HG03432 (cell line): ENCODE results near the gene KISS1R.
A peak's percentile ranks its signal among the peaks of the same experiment; 100 is the strongest.

Source experiments
- ATAC-seq: cut with Tn5 transposase; IDR thresholded peaks from one replicate; pipeline ENCODE4 v1.9.1; 2021; ENCODE audit warnings: mild to moderate bottlenecking, moderate library complexity; ENCODE audit not compliant: unreplicated experiment

The KISS1R gene

DNA sequence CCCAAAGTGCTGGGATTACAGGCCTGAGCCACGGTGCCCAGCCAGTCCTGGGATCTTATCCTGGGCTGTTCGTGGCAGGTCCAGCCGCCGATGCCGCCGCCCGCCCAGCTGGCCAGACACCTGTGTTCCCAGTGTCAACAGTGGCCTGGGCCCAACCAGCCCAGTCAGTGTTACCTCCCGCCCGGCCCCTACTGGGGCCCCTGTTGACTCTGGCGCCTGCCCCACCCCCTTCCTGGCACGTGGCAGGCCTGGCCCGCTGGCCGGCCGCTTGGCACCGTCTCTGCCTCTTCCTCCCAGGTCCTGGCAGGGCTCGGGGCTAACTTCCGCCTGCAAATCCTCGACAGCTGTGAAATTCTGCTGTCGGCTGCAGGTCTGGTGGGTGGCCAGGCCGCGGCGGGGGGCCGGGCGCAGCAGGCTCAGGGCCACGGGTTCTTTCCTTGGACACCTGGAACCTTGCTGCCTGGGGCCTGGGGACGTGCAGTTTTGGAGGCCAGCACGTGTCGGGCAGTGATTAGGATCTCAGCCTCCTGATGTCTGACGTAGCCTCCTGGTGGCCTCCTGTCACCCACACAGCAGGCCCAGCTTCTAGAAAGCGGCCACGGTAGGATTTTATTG, 17.8 kb downstream of the KISS1R start:
- no peak for ATAC-seq

DNA sequence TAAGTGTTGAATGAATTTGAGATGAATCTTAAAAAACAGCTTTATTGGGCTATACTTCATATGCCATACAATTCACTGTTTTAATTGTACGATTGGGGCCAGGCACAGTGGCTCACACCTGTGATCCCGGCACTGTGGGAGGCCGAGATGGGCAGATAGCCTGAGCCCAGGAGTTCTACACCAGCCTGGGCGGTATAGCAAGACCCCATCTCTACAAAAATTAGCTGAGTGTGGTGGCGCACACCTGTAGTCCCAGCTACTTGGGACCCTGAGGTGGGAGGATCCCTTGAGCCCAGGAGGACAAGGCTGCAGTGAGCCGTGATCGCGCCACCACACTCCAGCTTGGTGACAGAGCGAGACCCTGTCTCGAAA, 19.0 kb downstream of the KISS1R start:
- no peak for ATAC-seq

DNA sequence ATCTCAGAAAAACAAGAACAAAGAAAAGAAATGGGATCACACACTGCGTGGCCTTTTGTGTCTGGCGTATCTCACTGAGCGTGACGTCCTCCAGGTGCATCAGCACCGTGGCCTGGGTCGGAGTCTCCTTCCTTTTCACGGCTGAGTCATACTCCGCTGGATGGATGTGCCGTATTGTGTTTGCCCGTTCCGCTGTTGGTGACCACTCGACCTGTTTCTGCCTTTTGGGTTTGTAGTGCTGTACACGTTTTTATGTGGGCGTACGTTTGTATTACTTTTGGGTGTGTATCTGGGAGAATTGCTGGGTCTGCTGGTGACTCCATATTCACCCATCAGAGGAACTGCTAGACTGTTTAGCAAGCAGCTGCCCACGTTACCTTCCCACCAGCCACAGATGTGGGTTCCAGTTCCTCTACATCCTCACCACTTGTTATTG, 20.1 kb downstream of the KISS1R start:
- no peak for ATAC-seq

DNA sequence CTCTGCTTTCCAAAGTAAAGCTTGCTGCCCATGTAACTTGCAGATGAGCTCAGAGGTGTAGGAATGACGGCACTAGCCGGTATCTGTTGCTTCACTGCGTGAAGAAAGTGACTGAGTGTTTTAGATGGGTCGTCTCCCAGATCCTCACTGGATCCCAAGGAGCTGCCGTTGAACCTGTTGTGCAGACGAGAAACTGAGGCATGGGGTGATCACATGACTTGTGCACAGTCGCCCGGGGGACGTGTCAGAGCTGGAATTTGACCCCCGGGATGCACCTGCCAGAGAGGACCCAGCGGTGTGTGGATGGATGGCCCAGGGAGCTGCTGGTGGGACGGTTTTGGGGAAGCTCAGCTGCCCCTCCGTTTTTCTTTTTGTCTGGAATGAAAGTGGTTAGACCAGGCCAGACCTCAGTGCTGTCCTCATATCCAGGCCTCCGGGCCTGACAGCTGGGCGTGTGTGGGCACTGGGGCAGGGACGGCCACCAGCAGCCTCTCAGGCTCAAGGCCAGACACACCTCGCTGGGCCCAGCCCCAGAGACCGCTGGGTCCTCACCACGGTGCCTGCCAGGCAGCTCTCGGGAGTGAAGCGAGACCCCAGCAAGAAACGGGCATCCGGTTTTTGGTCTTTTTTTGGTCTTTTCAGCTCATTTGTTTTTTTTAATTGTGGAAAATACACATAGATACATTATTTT, 21.2 kb downstream of the KISS1R start:
- ATAC-seq: no peak

DNA sequence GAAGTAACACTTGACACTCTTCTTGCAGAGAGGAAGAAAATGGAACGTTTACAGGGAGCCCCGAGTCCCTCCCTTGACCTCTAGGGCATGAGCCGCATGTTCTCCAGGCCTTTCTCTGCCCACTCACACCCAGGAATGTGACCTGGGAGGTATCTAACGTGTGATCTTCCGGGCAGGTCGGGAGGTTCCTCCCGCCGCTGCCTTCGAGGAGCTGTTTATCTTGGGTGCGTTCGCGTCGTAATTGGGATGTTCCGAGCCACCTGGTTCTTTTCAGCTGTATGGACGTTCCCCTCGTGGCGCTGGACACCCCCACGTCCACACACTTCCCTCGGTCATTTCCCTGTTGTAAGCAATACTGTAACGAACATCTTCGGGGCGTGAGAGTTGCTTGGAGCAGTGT, 22.3 kb downstream of the KISS1R start:
- ATAC-seq: no peak

DNA sequence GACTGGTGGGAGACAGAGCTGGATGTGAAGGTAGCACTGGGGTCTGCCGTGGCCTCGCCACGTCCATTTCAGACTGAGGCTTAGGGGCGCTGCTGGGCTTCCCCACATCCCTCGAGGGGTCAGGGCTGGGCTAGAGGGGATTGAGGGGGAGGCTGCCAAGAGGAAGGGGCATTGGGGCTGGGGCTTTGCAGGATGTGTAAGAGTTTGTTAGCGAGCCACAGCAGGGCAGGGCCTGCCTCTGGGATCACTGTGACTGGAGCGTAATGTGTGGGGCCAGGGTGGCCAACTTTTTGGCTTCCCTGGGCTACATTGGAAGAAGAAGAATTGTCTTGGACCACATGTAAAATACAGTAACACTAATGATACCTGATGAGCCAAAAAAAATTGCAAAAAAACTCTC, 22.8 kb downstream of the KISS1R start:
- no peak for ATAC-seq

DNA sequence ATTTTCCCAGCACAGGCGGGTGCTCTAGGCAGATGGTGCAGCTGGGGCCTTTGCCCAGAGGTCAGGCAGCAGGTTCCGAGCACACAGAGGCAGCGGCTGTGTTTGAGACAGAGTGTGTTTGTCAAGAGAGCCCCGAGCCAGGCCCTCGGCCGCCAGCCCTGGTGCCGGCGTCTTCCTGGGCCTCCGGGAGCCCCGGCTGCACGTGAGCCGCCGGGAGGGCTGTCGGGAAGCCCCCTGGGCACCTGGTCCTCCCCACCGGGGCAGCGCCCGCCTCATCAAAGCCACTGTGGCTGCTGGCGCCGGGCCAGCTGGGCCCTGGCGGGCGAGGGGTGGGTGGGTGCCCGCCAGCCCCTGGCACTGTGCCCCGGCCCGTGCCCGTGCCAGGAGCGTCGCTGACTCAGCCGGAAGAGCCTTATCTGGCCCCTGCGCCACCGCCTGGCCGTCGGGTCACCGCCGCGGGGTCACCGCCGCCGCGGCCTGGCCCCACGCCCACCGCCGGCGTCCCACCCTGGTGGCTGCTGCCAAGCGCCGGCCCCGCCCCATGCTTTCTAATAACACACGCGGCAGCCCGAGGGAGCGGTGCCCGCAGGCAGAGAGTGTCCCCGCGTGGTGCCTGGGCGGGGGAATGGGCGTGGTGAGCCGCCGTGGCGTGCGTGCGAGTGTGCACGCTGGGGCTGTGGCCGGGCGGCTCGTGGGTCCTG, 23.6 kb downstream of the KISS1R start:
- peak; percentile 57 for ATAC-seq

DNA sequence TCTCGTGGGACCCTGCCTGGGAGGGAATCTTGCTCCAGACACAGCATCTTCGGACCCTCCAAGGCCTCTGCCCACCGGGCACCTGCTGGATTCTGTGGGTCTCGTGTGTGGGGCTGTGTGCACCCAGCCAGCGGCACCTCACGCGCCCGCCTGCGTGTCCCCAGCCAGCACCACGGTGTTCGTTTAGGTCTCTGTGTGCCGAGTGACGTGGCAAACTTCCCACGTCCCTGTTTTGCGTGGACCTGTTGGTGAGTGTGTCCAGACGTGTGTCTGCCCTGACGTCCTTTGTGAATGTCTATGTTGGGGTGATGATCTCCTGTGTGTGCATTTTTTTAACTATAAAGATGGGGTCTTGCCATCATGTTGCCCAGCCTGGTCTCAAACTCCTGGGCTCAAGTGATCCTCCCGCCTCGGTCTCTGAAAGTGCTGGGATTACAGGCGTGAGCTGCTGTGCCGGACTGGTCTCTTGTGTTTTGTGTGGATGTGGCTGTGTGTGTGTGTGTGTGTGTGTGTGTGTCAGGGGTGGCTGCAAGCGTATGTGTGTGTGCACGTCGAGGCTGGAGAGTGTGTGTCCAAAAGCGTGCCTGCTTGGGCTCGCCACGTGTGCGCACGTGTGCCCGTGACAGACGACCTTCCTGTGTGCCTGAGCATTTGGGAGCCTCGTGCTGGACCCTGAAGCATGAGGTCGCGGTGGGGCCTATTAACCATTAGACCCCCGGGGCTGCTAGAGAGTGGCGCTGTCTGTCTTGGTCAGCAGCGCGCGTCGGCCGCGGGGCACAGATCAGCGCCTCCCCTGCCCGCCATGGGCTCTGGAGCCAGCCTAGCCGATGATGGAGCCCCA, 24.4 kb downstream of the KISS1R start:
- ATAC-seq: no peak

DNA sequence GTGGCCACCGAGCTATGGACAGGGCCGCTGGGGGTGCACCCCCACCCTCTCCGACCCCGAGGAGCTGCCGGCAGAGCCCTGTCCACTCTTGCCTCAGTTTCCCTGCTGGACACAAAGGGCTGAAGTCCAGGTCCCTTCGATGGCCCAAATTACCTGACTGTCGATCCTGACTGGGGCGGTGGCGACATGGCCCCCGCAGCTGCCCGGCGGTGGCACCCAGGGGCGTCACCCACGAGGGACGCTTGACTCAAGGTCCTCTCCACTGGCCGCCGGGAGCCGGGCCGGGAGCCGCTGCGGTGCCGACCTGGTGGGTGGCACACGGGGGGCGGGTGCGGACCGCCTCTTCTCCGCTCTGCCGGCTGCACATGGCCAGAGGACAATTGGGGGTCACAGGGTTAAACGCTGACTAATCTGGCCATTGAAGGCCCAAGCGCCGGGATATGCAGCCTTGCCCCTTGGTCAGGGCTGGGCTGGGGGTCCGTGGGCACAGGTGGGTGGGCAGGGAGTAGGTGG, 25.1 kb downstream of the KISS1R start:
- no peak for ATAC-seq

DNA sequence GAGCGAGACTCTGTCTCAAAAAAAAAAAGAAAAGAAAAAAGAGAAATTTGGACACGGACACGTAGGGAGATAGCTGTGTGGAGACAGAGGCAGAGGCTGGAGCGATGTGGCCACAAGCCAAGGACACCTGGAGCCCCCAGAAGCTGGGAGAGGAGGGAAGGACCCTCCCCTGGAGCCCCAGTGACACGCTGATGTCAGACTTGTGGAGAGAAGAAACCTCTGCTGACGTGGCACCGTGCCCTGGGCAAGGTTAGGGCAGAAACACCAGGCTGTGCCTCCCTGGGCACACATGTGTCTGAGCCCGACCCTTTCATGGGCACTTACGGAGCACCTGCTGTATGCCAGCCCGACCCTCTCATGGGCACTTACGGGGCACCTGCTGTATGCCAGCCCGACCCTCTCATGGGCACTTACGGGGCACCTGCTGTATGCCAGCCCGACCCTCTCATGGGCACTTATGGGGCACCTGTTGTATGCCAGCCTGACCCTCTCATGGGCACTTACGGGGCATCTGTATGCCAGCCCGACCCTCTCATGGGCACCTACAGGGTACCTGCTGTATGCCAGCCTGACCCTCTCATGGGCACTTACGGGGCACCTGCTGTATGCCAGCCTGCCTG, 26.5 kb downstream of the KISS1R start:
- ATAC-seq: no peak

DNA sequence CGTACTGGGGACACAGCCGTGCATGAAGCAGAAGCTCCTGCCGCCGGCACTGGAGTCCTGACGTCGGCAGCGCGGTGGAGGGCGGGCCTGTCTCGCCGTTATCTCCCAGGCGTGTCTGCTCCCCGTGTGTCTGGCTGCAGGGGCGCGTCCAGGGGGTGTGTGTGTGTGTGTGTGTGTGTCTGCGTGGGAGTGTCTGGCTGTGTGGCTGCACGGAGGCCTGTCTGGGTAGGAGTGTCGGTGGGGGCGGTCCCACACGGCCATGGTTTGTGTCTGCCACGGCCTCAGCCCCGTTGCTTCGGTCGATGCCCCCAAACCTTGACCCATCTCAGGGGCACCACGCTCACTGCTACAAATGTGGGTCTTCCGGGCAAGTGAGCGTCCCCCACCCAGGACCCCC, 27.0 kb downstream of the KISS1R start:
- no peak for ATAC-seq

DNA sequence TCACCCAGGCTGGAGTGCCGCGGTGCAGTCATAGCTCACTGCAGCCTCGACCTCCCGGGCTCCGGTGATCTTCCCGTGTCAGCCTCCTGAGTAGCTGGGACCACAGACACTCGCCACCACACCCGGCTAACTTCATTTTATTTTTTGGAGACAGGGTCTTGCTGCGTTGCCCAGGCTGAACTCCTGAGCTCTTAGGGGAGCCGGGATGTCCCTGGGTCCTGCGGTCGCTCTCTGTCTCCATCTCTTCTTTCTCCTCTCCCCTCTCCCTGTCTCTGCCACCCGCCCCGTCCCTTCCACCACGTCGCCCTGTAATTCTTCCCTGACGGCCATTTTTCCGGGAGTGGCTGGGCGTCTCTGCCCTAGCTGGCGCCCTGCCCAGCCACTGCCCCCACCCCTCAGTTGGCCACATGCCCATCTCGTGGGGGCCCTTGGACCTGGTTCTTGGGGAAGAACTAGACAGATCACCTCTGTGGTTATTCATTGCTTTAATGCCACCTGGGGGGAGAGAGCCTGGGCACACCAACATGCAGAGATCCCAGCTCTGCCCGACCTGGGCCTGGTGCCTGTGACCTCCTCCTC, 27.6 kb downstream of the KISS1R start:
- no peak for ATAC-seq

DNA sequence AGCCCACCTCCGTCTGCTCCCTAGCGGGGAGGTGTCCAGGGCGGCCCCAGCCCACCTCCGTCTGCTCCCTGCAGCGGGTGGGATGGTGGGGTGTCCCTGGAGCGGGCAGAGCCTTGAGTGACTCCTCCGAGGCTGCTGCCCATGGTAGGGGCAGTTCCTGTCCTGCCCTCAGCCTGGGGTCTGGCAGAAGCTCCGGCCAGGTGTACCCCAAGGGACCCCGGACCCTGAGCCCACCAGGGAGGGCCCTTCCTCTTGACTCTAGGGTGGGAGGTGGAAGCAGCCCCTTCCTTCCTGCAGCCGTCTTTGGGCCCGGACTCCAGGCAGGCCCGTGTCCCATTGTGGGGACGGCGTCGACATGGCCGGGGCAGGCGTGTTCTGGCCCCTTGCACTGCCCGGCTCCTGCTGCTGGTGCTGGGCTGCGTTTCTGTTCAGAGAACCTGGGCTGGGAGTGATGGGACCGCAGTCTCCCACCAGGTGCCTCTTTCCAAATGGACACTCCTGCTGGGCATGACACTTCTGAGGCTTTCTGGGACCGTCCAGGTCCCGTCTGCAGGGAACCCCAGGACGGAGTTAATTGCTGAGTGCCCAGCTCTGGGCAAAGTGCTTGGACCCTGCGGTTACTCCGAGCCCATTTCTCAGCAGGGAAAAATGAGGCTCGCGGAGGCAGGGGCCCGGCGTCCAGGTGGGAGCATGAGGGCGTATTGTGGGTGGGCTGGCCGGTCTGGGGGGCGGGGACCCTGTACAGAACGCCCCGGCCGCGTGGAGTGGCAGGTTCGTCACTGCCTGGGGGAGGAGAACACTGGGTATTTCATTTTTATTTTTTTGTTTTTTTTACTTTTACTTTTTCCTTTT, 28.5 kb downstream of the KISS1R start:
- ATAC-seq: no peak

DNA sequence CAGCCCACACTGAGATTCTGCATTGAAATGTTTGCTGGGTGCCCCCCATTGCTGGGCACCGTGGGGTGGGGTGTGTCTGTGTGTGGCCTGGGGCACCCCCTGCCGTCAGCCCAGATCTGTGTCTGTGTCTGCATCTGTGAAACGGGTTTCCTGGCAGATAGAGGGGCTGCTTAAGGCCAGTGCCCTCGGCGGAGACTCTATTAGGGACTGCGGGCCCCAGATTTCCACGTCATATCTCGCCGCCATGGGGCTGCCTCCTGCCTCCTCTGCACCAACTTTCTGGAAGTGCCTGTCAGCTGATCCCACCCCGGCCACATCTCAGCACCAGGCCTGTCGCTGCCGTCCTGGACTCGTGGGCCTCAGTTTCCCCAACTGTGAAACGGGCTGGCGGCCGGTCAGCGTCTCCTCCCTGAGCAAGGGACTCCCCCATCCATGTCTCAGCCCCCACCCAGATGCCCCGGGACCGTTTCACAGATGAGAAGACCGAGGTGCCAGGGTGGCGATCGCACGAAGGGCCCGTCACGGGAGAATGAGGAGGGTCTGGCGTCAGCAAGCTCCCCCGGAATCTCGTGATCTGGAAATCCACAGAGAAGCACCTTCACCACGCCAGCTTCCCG, 30.1 kb downstream of the KISS1R start:
- ATAC-seq: peak; percentile 11

DNA sequence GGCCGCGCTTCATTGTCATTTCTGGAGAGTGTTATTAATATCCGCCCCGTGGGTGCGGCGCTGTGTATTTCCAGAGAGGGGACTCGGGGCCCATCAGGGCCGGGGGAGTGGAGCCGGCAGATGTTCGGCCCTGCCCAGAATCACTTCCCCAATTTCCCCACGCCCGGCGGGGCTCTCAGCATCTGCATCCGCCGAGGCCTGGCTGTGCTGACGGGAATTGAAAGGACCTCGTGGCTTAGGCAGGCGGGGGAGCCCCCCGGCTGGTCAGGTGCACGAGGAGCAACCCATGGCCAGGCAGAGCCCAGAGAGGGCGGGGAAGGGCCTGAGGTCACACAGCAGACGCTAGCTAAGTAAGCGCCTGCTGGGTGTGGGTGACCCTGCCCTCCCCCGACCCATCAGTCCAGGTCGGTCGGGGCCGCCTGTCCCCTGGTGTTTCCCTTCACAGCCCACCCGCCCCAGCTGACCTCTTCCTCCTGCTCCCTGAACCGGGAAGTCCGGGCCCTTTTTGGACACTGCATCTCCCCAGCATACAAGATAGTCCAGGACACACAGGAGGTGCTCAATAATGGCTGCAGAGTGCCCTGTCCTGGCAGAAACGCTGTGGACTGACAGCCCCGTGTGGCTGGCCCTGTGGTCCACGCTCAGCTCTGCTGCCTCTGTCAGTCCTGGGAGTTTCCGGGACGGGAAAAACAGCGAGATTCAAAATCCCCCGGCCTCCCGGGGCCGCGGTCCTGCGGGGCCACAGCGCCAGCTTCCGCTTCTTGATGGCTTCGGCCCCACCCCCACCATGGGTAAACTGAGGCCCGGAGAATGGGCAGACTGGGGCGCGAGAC, 30.8 kb downstream of the KISS1R start:
- peak; percentile 65 for ATAC-seq

DNA sequence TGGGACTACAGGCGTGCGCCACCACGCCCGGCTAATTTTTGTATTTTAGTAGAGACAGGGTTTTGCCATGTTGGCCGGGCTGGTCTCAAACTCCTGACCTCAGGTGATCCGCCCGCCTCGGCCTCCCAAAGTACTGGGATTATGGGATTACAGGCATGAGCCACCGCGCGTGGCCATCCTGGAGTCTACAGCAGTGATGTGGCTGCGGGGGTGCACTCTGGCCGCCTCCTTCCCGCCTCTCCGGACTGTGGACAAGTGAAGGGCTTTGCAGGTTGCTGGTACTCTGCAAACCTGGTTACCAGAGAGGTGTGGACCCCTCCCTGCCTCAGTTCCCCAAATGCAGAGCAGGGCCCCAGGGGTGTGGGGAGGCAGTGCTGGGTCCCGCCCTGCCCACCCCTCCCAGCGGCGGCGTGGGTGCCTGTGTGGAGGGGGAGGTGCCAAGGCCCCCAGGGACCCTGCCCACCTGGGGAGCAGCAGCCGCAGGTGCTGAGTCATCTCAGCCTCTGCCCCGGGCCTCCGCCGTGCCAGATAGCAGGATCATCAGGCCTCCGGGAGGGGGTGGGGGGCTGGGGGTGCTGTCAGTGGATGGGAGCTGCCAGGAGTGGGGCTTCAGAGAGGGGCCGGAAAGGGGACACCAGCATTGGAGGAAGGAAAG, 31.8 kb downstream of the KISS1R start:
- ATAC-seq: no peak

DNA sequence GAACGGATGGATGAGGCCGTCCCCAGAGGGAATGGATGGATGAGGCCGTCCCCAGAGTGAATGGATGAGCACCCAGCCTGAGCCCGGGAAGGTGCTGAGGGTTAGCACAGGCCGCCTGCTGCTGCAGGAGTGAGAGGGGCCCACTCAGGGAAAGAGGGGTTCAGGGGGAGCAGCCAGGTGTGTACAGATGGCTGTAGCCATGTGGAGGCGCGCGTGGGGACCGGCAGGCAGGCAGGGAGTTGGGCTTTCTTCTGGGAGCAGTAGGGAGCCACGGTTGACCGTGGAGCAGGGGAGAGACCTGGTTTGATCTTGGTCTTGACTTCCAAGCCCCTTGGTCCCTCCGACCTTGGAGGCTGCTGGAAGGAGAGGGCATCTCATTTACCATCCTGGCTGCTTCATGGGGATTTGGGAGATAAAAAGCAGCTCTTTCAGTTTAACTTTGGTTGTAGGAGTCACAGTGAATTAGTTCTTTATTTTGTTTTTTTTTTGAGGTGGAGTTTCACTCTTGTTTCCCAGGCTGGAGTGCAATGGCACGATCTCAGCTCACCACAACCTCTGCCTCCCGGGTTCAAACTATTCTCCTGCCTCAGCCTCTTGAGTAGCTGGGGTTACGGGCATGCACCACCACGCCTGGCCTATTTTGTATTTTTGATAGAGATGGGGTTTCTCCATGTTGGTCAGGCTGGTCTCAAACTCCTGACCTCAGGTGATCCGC, 33.4 kb downstream of the KISS1R start:
- no peak for ATAC-seq
